Thoracic aorta (tissue), 2 donors: ENCODE measurements around the gene EVC. TPM values are rescaled to one million over a fixed set of nuclear protein-coding genes. Genes with fewer than 3 reads are reported as not detected.
A peak's percentile ranks its signal among the peaks of the same experiment; 100 is the strongest.

Source experiments
- ATAC-seq: fragments of 150-250 bp; one replicate; pipeline ENCODE4 v1.8.0; 2017; ENCODE audit warnings: low read depth; ENCODE audit not compliant: insufficient number of reproducible peaks, low FRiP score
- DNase-seq: peaks from one replicate; pipeline ENCODE4 v3.0.0-alpha.2; 2020; ENCODE audit warnings: low spot score
- H3K27ac ChIP-seq, 2 donors: fragments of 200-600 bp; sonication (generic); 1 replicate in 1 of 2; 2 replicates in 1 of 2; pipeline ENCODE4 v1.5.1; 2016; ENCODE audit warnings: mild to moderate bottlenecking in 2 of 2, moderate library complexity in 2 of 2
- H3K27me3 ChIP-seq: fragments of 200-600 bp; sonication (generic); replicated peaks from 2 replicates; pipeline ENCODE4 v1.6.0; 2016; ENCODE audit warnings: mild to moderate bottlenecking; ENCODE audit not compliant: insufficient read depth
- H3K36me3 ChIP-seq: fragments of 200-600 bp; sonication (generic); one replicate; pipeline ENCODE4 v1.5.1; 2016
- H3K4me1 ChIP-seq, 2 donors: fragments of 200-600 bp; sonication (generic); 1 replicate in 1 of 2; 2 replicates in 1 of 2; pipeline versions ENCODE4 v1.5.1 to v1.6.0; 2016; ENCODE audit warnings: low read depth in 2 of 2, mild to moderate bottlenecking in 1 of 2; ENCODE audit not compliant: control insufficient read depth in 1 of 2
- H3K4me3 ChIP-seq: fragments of 200-600 bp; sonication (generic); 2 replicates; pipeline ENCODE4 v1.5.1; 2016; ENCODE audit warnings: mild to moderate bottlenecking
- H3K9me3 ChIP-seq: fragments of 200-600 bp; sonication (generic); 2 replicates; pipeline ENCODE4 v1.5.1; 2016
- CTCF ChIP-seq: fragments of 200-600 bp; sonication (generic); IDR thresholded peaks from one replicate; pipeline ENCODE4 v1.5.1; 2019; ENCODE audit warnings: antibody characterized with exemption
- total RNA-seq, 2 donors: library from RNA; depleted of rRNA; stranded (reverse); fragments of >200 nt; gene quantifications; one replicate each; pipeline versions ENCODE4 v1.1.0 to v1.2.3, GENCODE V29; 2016

EVC gene
- total RNA-seq, 2 donors from 2014 or later: 65.1 to 88.5 TPM

DNA sequence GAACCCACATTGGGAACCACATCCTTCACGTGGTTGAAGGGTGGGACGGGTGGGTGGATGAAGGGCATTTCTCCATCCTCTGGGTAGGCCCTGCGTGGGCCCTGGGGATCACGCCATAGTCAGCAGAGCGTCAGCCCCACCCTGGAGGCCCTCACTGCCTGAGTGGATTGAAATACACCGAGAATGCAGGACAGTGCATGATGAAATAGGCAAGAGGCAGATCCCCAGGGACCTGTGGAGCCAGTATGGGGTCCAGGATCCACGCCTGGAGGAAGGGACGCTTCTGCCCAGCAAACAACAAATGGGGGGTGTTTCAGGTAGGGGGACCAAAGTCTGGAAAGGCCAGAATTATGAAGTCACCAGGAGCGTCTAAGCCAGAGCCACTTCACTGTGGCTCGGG is 19.4 kb downstream of the EVC start:
- ATAC-seq (no peak), DNase-seq (no peak)
- peaks cover 16% of the 10 kb centered on the region for H3K36me3 ChIP-seq
- no peak for TF ChIP-seq CTCF
- no peaks in the 10 kb centered on the region for H3K9me3 ChIP-seq
- no peaks in the 10 kb centered on the region for H3K27me3 ChIP-seq
- no peak overlapping the region for H3K4me3 ChIP-seq
- H3K27ac ChIP-seq: peak overlapping the region; percentile 77 to 87
- H3K4me1 ChIP-seq: peaks cover 14 to 30% of the 10 kb centered on the region in 2 donors

DNA sequence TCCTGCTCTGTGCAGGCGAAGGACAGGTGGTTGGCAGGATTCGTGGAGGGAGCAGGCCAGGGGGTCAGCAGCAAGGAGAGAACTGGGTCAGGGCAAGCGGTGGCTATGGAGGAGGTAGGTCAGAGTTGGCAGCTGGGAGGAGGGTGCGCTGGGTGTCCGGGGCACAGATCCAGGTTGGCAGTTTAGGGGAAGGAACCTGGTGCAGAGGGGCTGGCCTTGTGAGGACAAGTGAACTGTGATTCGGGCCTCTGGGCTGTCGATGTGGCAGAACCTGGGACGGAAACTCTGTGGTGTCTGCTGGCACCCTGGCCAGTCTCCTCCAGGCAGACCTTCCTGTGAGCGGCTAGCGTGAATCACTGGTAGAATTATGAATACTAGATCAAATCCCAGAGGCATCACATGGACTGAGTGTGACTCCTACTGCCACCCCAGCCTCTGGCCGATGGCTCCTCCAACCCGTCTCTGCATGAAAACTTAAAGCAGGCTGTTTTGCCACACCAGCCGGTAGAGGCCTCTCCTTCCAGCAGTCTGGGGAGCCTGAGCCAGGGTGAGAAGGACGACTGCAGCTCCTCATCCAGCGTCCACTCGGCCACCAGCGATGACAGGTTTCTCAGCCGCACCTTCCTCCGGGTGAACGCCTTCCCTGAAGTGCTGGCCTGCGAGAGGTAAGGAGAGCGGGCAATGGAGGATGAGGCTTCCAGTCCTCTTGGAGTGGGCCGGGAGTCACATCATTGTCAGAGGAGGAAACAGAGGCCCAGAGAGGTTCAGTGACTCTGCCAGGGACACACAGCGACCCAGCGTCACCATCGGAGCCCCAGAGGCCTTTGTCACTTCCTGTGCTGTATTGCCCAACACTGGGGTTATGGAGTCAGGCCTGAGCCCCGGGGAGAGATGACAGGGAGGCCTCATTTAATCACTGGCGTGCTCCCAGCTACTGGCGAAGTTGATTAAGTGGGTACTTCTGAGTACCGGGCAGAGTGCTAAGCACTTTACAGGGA is 20.3 kb downstream of the EVC start:
- no peaks in the 10 kb centered on the region for H3K27me3 ChIP-seq
- DNase-seq (no peak), ATAC-seq (peak; percentile 81)
- no peak for TF ChIP-seq CTCF
- no peaks in the 10 kb centered on the region for H3K9me3 ChIP-seq
- H3K4me1 ChIP-seq: peaks cover 14 to 30% of the 10 kb centered on the region in 2 donors
- H3K4me3 ChIP-seq: no peak overlapping the region
- H3K36me3 ChIP-seq: peaks cover 15% of the 10 kb centered on the region
- H3K27ac ChIP-seq: peak overlapping the region; percentile 77 to 87

GRCh38 chr4:5732158-5732557 is 21.2 kb downstream of the EVC start:
- peaks cover 14 to 30% of the 10 kb centered on the region in 2 donors for H3K4me1 ChIP-seq
- ATAC-seq: no peak
- H3K27me3 ChIP-seq: no peaks in the 10 kb centered on the region
- DNase-seq: no peak
- no peak overlapping the region for H3K4me3 ChIP-seq
- peak overlapping the region; percentile 77 to 87 for H3K27ac ChIP-seq
- no peak for TF ChIP-seq CTCF
- H3K36me3 ChIP-seq: peaks cover 15% of the 10 kb centered on the region
- H3K9me3 ChIP-seq: no peaks in the 10 kb centered on the region

DNA sequence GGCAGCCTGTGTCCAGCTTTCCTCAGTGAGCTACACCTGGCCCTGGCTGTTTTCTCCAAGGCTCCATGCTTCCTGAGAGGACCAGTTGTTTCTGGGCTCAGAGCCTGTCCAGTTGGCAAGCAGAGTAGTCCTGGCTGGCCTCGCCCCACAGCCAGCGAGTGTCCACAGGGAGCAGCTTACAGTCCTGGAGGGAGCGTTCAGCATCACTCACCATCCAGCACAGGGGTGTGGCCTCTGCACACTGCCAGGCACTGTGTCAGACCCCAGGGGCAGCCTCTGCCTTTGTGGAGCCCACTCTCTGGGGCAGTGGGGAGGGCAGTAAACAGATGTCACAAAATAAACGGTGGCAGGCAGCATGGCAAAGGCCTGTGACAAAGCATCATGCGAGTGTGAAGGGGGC is 23.9 kb downstream of the EVC start:
- H3K27ac ChIP-seq: peak overlapping the region in 1 of 2 donors; percentile 10
- peaks cover 15% of the 10 kb centered on the region for H3K36me3 ChIP-seq

More for the DNA sequence above, 23.9 kb downstream of the EVC start:
- Histone ChIP-seq H3K9me3 (no peaks in the 10 kb centered on the region), H3K27me3 (no peaks in the 10 kb centered on the region), H3K4me3 (no peak overlapping the region), H3K4me1 (peaks cover 6 to 18% of the 10 kb centered on the region in 2 donors)
- DNase-seq (no peak), ATAC-seq (no peak)
- TF ChIP-seq CTCF: no peak
